IPS-15b (cell line): ENCODE data around the gene SOD2.
"Not testable (repeated sequence)": the region's sequence is repeated elsewhere in the genome, so short reads cannot be mapped to it uniquely, and the experiment has no call there.

ENCODE experiments used
- H3K27me3 ChIP-seq: one replicate; pipeline ENCODE4 v1.6.1; 2013; ENCODE audit warnings: low read length; ENCODE audit not compliant: control insufficient read depth, insufficient read depth
- H3K36me3 ChIP-seq: one replicate; pipeline ENCODE4 v1.6.1; 2013; ENCODE audit warnings: low read length; ENCODE audit not compliant: control insufficient read depth, insufficient read depth
- H3K4me1 ChIP-seq: one replicate; pipeline ENCODE4 v1.6.1; 2013; ENCODE audit warnings: mild to moderate bottlenecking, low read length; ENCODE audit not compliant: control insufficient read depth, insufficient read depth
- H3K4me3 ChIP-seq: one replicate; pipeline ENCODE4 v1.5.1; 2013; ENCODE audit warnings: low read depth, low read length
- H3K9ac ChIP-seq: one replicate; pipeline ENCODE4 v1.6.1; 2013; ENCODE audit warnings: low read depth, mild to moderate bottlenecking, low read length
- H3K9me3 ChIP-seq: one replicate; pipeline ENCODE4 v1.6.1; 2013; ENCODE audit warnings: mild to moderate bottlenecking, low read length; ENCODE audit not compliant: control insufficient read depth, insufficient read depth

SOD2 gene

GRCh38 chr6:159714404-159714803 lies 21.4 kb upstream of the SOD2 start:
- Histone ChIP-seq H3K9me3 (no peaks in the 10 kb centered on the region), H3K9ac (no peak overlapping the region), H3K36me3 (no peaks in the 10 kb centered on the region), H3K4me3 (no peak overlapping the region), H3K4me1 (no peaks in the 10 kb centered on the region), H3K27me3 (no peaks in the 10 kb centered on the region)

DNA sequence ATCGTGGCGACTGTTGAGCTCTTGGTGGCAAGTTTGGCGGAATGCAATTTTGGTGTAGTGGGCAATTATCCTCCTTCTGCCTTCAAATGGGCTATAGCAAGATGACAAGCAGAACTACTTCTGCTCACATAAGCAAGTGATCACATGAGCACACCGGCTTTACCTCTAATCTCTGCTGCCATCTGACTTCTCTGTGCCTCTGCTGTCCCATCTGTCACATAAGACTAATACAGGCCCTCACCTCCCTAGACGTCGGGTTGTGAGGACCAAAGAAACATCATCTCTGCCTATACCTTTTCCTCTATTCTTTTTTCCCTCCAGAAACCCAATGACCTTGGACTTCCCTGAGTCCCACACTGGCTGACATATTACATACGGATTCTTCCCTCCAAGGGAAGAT lies 20.9 kb upstream of the SOD2 start:
- H3K4me1 ChIP-seq: no peaks in the 10 kb centered on the region
- no peaks in the 10 kb centered on the region for H3K27me3 ChIP-seq
- H3K36me3 ChIP-seq: no peaks in the 10 kb centered on the region
- H3K9ac ChIP-seq: no peak overlapping the region
- no peak overlapping the region for H3K4me3 ChIP-seq
- no peaks in the 10 kb centered on the region for H3K9me3 ChIP-seq

GRCh38 chr6:159712389-159712788 lies 19.3 kb upstream of the SOD2 start:
- not testable (repeated sequence) for H3K9me3 ChIP-seq, H3K36me3 ChIP-seq, H3K4me1 ChIP-seq, H3K9ac ChIP-seq, H3K4me3 ChIP-seq, H3K27me3 ChIP-seq

- not testable (repeated sequence) for H3K27me3 ChIP-seq, H3K9me3 ChIP-seq, H3K4me3 ChIP-seq, H3K36me3 ChIP-seq, H3K9ac ChIP-seq, H3K4me1 ChIP-seq
Observed at GRCh38 chr6:159710603-159711002, 17.6 kb upstream of the SOD2 start.

GRCh38 chr6:159701413-159701999 lies 8.5 kb upstream of the SOD2 start:
- Histone ChIP-seq H3K27me3 (no peaks in the 10 kb centered on the region), H3K4me3 (no peak overlapping the region), H3K9me3 (no peaks in the 10 kb centered on the region), H3K36me3 (no peaks in the 10 kb centered on the region), H3K4me1 (no peaks in the 10 kb centered on the region), H3K9ac (no peak overlapping the region)

- Histone ChIP-seq H3K4me1 (no peaks in the 10 kb centered on the region), H3K27me3 (no peaks in the 10 kb centered on the region), H3K9me3 (no peaks in the 10 kb centered on the region), H3K9ac (no peak overlapping the region), H3K36me3 (no peaks in the 10 kb centered on the region), H3K4me3 (no peak overlapping the region)
Observed at GRCh38 chr6:159700970-159701369, 7.9 kb upstream of the SOD2 start.

DNA sequence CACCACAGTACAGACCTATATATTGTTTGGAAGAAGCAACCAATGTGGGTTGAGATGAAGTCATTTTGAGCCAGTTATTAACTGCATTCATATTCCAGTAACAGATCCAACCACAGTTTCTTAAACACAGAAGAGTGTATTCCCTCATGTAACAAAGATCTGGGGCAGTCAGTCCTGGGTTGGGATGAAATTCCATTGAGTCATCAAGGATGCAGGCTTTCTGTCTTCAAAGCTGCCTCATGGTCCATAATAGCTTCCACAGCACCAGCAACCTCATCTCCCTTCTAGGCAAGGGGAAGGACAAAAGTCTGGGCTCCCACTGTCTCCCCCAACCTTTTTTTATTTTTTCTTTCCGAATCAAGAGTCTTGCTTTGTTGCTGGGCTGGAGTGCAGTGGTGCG lies 2.9 kb upstream of the SOD2 start:
- Histone ChIP-seq H3K27me3 (no peaks in the 10 kb centered on the region), H3K36me3 (no peaks in the 10 kb centered on the region), H3K9me3 (no peaks in the 10 kb centered on the region), H3K4me1 (peaks cover 5% of the 10 kb centered on the region), H3K4me3 (no peak overlapping the region), H3K9ac (no peak overlapping the region)

GRCh38 chr6:159693894-159694545 lies 979 bp upstream of the SOD2 start:
- H3K4me1 ChIP-seq: peaks cover 5% of the 10 kb centered on the region
- no peaks in the 10 kb centered on the region for H3K27me3 ChIP-seq
- H3K9ac ChIP-seq: peak overlapping the region; percentile 70
- H3K36me3 ChIP-seq: peaks cover 2% of the 10 kb centered on the region
- peak overlapping the region; percentile 84 for H3K4me3 ChIP-seq
- no peaks in the 10 kb centered on the region for H3K9me3 ChIP-seq

GRCh38 chr6:159692303-159693127 lies 526 bp downstream of the SOD2 start:
- Histone ChIP-seq H3K4me3 (peak overlapping the region; percentile 83), H3K27me3 (no peaks in the 10 kb centered on the region), H3K9me3 (no peaks in the 10 kb centered on the region), H3K9ac (peak overlapping the region; percentile 68), H3K4me1 (peaks cover 5% of the 10 kb centered on the region), H3K36me3 (peaks cover 2% of the 10 kb centered on the region)

DNA sequence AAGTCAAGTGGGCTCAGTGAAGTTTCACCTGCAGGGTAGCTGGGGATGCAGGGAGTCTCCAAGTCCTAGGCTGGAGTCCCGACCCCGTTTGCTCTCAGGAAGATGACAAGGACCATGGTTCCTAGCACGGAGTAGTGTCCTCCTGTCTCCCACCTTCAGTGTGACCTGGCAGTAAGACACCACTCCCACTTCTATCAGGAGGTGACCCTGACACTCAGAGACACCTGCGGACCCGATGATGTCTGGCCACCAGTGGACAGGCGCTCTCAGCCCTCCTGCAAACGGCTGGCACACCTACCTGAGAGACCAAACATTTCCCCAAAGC lies 1.1 kb downstream of the SOD2 start:
- no peaks in the 10 kb centered on the region for H3K9me3 ChIP-seq
- H3K36me3 ChIP-seq: peaks cover 2% of the 10 kb centered on the region
- peaks cover 5% of the 10 kb centered on the region for H3K4me1 ChIP-seq
- peak overlapping the region; percentile 83 for H3K4me3 ChIP-seq
- no peak overlapping the region for H3K9ac ChIP-seq
- no peaks in the 10 kb centered on the region for H3K27me3 ChIP-seq

GRCh38 chr6:159691133-159691962 lies 1.7 kb downstream of the SOD2 start:
- Histone ChIP-seq H3K4me3 (no peak overlapping the region), H3K4me1 (peaks cover 5% of the 10 kb centered on the region), H3K36me3 (peaks cover 2% of the 10 kb centered on the region), H3K9me3 (no peaks in the 10 kb centered on the region), H3K9ac (no peak overlapping the region), H3K27me3 (no peaks in the 10 kb centered on the region)
